HG03354 (cell line): ENCODE results near the gene SH2D6.
"Not testable (repeated sequence)": the region's sequence is repeated elsewhere in the genome, so short reads cannot be mapped to it uniquely, and the experiment has no call there.

Source experiments
- ATAC-seq: cut with Tn5 transposase; IDR thresholded peaks from one replicate; pipeline ENCODE4 v1.9.1; 2021; ENCODE audit warnings: mild to moderate bottlenecking; ENCODE audit not compliant: unreplicated experiment, poor library complexity, severe bottlenecking

The SH2D6 gene

DNA sequence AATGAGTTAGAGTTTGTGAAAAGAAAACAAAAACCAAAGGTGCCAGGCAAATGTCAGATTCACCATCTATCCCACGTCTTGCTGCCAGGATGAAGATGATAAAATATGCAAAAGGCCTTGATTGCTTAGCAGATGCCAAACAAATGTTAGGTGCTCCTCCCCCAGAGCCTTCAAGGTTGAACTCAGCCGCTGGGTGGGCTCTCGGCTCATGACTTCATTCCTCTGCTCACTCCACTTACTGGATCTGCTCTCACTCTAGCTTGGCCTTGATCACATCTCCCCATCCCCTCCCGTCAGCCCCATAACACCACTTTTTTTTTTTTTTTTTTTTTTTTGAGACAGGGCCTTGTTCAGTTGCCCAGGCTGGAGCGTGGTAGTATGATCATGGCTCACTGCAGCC lies 38.5 kb downstream of the SH2D6 start:
- no peak for ATAC-seq

DNA sequence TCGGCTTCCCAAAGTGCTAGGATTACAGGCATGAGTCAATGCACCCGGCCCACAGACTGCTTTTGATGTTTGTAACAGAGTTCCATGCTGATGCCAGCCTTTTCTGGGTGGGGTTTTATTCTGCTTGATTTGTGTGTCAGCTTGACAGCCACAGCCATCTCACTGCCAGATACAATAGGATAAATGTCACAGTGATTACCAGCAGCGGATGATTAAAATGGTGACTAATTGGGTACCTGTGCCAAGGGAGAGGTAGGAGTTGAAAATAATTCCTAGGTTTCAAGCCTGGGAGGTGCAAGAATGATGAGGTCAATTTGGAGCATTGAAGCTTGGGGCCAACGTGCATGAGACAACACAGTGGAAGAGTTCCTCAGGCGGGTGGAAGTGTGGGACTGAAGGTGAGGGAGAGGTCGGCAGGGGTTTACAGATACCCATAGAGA lies 39.4 kb downstream of the SH2D6 start:
- no peak for ATAC-seq

DNA sequence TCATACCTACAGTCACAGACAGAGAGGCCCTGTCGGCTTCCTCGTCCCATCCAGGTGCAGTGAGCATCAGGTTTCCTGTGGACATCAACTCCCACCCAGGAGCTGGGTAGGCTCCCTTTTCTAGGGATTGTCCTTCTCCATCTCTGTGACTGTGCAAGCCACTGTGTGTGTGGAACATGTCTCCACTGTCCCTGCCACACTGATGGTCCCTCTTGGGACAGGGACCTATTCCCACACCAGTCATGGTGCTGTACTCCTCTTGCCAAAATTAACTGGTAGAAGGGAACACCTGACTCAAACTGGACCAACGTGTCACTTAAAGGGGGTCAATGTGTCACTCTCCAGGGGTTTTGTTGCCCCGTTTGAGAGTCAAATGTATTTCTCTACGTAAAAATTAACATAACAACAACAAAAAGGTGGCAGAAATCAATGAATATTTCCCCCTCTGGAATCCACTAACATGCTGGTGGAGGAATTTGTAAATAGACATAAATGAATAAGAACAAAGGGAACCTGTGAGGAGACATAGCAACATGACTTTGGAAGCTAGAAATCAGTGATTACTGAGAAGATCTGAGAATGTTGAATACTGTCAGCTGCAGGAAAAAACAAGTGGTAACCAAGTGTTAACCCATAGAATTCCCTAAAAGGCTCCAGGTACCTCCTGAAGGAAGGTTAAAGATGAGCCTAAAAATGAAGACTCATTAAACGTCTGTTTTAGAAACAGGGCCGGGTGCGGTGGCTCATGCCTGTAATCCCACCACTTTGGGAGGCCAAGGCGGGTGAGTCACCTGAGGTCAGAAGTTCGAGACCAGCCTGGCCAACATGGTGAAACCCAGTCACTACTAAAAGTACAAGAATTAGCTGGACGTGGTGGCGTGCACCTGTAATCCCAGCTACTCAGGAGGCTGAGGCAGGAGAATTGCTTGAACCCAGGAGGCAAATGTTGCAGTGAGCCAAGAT lies 40.4 kb downstream of the SH2D6 start:
- no peak for ATAC-seq

DNA sequence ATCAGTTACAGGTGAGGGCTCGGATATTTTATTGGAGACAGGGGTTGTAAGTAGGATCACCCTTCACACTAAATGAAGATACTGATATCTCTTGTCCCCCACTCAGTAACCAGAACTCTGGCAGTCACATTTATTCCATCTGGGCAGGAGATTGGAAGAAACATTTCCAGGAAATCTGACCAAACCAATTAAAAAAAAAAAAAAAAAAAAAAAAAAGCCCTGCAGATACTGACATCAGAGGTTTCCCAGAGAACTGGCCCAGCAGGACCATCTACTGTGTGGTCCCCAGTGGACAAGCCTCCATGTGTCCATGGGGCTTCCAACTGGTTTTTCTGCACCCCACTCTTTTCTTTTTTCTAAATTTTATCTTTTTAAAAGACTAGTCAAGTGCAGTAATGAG lies 41.3 kb downstream of the SH2D6 start:
- no peak for ATAC-seq

DNA sequence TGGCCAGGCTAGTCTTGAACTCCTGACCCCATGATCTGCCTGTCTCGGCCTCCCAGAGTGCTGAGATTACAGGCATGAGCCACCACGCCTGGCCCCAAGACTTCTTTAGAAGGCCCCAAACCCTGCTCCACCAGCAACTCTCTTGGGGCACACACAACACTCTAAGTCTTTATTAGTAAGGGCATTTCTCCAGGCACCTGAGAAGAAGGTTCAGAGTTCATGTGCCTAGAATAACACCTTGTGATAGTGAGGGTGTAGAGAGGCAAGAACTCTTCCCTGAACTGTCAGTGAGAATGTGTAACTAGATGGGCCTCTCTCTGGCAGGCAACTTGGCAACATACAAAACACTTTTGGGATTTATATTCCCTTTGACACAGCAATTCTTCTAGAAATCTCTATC lies 43.8 kb downstream of the SH2D6 start:
- no peak for ATAC-seq

DNA sequence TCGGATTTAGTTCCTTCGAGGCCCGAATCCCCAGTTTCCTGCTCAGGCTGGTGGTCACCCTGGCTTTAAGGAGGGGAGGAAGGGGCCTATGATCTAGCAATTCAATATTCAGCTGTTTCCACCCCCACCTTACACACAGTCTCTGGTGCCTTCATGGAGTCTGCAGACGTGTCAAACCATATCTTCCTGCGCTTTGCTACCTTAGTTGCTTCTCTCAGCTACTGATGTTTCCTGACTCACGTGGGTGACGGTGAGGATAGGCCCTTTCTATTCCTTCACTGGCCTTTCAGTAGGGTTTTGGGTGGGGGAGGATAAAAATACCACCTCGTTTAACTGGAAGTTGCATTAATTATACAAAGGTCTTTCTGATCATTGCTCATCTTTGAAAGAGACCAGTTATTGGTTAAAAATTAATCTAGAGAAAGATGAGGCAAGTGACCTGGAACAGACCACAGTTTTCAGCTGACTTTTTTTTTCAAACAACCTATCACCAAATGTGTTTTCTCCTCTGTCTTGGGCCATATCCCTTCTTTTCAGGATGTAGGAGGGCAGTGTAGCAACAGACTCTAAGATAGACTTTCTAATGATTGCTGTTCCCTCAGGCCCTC lies 49.7 kb downstream of the SH2D6 start:
- no peak for ATAC-seq

DNA sequence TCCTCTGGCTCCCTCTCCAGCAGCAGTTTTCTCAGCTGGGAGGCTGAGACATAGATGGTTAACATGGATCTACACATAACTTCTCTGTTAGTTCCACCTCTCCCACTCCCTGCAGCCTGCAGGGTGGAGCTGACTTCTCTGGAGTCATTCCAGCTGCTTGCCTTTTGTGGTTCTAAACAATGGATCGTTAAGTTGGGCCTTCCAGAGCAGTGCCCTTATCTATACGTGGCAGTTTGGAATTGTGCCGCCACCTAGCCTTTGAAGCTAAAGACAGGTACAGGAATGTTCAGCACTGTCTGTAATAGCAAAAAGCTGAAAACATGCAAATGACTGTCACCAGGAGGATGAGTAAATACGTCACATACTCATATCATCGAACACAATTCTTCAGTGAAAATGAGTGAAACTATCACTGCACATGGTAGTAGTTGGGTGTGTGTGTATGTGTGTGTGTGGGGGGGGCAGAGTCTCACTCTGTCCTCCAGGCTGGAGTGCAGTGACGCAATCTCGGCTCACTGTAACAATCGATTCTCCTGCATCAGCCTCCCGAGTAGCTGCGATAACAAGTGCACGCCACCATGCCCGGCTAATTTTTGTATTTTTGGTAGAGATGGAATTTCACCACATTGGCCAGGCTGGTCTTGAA lies 50.3 kb downstream of the SH2D6 start:
- no peak for ATAC-seq

DNA sequence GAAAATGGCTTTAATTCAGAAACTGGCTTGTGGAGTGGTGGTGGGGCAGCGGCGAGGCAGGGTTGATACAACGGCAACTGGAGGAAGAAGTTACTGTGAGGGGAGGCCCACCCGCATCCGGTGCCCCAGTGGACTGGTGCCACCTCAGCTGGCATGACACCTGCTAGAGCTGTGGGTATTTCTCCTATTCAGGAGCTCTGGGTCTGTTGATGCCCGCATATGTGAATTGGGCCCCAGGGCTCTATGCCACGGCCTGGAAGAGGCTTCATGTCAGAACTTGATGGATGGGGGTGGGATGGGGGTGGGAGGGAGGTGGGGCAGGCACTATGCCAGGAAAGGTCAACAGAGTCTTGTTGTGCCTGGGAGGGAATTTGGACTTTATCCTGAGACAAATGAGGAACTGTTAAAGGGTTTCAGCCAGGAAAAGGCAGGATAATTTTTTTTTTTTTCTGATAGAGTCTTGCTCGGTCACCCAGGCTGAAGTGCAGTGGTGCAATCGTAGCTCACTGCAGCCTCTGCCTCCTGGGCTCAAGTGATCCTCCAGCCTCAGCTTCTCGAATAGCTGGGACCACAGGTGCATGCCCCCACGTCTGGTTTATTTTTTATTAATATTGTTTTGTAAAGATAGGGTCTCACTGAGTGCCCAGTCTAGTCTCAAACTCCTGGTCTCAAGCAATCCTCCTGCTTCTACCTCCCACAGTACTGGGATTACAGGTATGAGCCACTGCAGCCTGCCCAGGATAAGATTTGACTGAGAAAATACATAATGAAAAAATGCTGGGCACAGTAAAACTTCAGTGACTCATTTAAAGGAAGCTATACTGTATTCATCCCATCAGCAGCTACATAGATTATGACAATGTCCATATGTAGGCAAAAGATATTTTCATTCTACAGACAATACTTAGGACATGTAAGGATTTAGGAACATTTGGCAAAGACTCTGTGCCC lies 52.6 kb downstream of the SH2D6 start:
- no peak for ATAC-seq

DNA sequence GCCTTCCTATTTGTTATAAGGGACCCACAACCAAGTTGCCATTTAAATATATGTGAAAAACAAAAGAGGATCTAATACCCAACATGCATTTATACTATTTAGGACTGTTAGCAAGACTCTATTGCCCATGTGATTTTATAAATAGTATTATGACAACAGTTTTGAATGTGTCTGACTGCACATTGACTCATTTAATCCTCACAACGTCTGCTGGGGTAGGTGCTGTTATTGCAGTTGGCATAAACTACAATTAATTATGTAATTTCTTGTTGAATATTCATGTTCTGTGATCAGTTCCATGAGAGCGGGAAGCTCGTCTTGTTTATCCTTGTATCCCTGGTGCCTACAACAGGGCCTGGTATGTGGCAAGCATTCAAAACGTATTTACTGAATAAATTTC lies 53.7 kb downstream of the SH2D6 start:
- ATAC-seq, result no peak

DNA sequence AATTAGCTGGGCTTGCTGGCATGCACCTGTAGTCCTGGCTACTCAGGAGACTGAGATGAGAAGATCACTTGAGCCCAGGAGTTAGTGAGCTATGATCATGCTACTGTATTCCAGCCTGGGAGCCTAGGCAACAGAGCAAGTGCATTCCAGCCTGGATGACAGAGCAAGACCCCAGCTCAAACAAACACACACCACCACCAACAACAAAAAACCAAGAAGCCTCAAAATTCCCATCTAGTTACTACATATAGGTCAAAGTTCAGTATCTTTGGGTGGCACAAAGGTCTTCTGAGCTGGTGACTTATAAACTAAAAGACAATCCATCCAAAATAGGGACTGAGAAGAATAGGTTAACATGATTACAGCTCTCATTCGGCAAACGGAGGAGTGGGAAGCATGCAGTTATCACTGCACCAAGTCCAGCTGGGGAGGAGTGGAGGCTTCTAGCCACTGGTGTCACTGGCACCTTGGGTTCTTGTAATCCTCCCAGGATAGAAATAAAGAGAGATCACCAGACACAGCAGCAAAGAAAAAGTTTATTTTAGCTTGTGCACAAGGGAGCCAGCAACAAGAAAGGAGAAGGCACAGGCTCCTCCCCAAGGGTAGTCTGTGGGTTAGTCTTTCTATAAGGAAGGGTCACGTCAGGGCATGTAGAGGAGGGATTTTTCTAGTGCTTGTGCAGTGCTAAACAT lies 57.4 kb downstream of the SH2D6 start:
- ATAC-seq, result no peak

DNA sequence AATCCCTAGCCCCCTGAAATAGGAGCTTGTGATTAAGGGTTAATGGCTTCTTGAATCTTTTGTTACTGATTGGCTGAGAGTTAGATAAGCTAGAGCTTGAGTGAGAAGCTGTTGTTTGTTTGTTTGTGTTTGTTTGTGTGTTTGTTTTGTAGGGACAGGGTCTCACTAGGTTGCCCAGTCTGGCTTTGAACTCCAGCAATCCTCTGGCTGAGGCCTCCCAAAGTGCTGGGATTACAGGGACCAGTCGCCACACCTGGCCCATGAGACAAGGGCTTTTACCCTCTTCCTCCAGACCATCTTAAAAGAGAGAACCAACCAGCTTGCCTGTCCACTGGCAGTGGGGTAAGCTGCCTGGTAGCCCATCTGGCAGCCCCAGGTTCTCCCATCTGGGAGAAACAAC lies 58.1 kb downstream of the SH2D6 start:
- no peak for ATAC-seq

DNA sequence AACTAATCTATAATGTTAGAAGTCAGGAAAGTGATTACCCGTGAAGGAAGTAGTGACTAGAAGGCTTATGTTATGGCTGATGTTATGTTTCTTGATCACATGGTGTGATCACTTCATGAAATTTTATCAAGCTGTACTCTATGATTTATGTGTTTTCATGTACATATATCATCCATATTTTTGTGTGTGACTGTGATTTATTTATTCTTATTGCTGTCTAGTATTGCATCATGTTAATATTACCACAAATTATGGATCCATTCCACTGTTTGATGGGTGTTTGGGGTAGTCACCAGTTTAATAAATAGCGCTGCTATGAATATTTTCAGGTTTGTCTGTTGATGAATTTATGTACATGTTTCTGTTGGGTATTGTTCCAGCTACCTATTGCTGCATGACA lies 59.4 kb downstream of the SH2D6 start:
- ATAC-seq, result no peak

DNA sequence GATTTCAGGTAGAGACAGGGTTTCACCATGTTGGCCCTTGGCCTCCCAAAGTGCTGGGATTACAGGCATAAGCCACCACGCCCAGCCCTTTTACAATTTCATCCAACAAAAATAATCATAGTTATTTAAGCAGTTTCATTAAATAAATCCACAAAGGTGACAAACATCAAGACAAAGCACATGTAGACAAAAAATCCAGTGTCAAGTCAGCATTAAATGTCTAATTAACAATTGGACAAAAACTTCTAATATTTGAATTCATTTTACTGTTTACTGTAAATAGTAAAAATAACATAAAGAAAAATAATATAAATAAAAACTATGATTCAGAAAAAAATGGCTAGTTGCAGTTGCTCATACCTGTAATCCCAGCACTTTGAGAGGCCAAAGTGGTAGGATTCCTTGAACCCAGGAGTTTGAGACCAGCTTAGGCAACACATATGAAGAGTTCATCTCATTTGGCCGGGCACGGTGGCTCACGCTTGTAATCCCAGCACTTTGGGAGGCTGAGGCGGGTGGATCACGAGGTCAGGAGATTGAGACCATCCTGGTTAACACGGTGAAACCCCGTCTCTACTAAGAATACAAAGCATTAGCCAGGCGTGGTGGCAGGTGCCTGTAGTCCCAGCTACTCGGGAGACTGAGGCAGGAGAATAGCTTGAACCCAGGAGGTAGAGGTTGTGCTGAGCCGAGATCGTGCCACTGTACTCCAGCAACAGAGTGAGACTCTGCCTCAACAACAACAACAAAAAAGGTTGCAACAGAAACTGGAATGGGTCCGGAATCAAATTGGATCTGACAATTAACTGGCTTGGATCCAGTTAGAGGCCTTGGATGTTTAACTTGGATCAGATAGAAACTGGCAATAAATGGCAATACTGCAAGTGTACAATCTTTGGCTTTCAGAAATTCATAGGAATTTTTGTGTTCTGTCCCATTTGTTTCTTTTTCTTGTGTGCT lies 63.6 kb downstream of the SH2D6 start:
- no peak for ATAC-seq

DNA sequence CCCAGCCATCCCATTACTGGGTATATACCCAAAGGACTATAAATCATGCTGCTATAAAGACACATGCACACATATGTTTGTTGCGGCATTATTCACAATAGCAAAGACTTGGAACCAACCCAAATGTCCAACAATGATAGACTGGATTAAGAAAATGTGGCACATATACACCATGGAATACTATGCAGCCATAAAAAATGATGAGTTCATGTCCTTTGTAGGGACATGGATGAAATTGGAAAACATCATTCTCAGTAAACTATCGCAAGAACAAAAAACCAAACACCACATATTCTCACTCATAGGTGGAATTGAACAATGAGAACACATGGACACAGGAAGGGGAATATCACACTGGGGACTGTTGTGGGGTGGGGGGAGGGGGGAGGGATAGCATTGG lies 66.1 kb downstream of the SH2D6 start:
- ATAC-seq, result not testable (repeated sequence)

DNA sequence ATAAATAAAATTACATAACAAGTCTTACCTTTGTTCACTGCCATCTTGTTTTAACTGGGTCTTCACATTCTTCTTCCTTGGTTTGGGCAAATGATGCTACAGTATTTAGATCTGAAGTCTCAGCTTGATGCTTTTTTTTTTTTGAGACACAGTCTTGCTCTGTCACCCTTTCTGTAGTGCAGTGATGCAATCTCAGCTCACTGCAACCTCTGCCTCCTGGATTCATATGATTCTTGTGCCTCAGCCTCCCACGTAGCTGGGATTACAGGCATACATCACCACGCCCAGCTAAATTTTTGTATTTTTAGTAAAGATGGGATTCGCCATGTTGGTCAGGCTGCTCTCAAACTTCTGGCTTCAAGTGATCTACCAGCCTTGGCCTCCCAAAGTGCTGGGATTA lies 67.3 kb downstream of the SH2D6 start:
- ATAC-seq, result no peak
